ENCODE measurements around the gene LGI1.

Gene LGI1

GRCh38 chr10:93757801-93758507 lies at the start of gene LGI1:
Gene LGI1 (plus strand): TSS chr10:93757936. CDS start chr10:93758145, 209 bp downstream.
- peak; percentile 76 for DNase-seq (ENCODE audit: low read depth, low spot score)

GRCh38 chr10:93710333-93710909 lies 47.3 kb upstream of the LGI1 start:
- no peak for DNase-seq (ENCODE audit: low read depth, low spot score)

DNA sequence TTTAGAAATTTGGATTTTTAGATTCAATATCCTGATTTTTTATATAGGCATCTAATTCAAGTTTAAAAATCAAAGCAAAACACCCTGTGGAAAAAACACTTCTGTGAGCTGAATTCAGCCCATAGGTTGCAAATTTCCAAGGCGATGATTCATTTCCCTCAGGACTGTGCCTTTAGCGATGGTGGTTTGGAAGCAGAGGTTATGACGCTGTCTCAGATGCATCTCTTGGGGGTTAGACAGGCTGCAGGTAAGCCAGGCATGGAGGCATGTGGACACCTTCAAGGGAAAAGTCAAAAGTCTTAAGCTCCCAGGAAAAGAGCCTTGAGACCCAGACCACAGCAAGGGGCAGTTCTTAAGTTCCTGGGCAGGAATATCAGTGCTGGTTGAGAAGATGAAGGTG lies 45.8 kb upstream of the LGI1 start:
- DNase-seq (ENCODE audit: low read depth, low spot score): no peak

GRCh38 chr10:93712593-93712992 lies 45.1 kb upstream of the LGI1 start:
- no peak for DNase-seq (ENCODE audit: low read depth, low spot score)

DNA sequence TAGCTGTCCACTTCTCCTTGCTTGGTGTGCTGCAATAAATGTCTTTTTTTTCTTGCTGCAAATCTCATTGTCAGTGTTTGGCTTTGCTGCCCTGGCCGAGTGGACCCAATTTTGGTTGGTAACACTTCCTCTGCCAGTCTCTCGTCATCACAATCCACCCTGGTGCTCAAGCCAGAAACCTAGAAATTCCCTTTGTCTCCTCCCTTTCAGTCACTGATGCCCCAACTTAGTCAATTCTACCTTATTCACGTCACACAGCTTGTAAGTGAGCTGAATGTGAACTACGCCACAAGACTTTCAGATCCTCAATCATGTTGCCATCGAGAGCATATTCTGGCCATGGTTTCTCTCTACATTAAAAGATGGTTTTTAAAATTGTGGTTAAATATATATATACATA lies 42.4 kb upstream of the LGI1 start:
- no peak for DNase-seq (ENCODE audit: low read depth, low spot score)

DNA sequence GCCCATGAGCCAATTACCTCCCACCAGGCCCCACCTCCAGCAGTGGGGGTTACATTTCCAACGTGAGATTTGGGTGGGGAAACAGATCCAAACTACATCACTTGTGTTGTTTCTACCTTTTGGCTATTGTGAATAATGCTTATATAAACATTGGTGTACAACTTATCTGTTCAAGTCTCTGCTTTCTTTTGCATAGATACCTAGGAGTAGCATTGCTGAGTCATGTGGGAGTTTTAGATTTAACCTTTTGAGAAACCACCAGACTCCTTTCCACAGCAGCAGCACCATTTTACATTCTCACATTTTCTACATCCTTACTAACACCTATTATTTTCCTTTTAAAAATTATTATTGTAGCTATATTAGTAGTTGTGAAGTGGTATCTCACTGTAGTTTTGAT lies 41.0 kb upstream of the LGI1 start:
- DNase-seq (ENCODE audit: low read depth, low spot score): no peak

DNA sequence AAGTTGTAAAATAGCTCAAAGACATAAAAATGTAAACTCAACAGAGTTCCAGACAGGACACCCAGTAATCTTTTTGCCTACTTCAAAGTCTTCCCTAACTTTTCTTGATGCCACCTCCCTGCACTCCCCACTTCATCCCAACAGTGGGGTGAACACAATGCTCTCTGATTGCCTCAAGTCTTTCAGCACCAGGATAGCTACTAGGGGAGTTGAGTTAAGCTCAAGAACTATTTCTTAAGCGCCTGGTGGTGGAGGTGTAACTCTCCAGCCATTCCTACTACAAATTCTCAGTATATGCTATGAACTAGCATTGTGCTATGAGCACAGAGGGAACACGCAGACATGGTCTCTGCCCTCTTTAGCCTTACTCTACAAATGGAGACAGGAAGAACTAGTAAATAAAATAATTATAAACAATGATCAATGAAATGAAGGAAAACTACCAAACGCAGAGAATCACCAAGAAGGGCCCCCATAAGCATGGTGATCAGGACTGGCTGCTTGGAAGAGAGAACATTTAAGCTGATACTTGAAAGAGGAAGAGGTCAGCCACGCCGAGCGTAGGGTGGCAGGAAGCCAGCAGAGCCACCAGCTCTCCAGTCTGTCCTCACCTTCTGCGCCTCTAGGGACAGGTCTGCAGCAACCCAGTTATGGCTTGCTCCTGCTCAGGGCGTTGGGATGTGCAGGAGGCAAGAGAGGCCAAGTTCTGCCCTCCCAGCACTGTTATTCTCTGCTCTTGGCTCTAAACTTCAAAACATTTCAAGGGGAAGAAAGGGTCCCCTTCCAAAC lies 38.6 kb upstream of the LGI1 start:
- DNase-seq (ENCODE audit: low read depth, low spot score): no peak

DNA sequence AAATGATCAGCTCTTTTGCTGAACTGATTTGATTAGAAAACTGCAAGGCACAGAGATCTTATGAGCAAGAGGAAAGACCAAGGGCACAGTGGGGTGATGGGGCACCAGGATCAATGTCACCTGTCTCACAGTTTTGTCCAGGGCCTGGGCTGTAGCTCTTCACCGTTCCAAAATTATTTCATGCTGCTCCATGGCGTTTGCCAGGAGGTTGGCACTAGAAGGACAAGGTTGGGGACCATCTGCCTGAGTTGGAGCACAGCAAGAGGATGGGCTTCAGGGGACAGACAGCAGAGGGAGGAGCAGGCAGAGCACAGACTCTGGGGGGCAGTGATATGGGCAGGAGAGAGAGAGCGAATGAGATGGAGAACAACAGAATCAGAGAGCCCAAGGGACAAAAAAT lies 37.8 kb upstream of the LGI1 start:
- DNase-seq (ENCODE audit: low read depth, low spot score): no peak

- no peak for DNase-seq (ENCODE audit: low read depth, low spot score)
Observed at GRCh38 chr10:93722550-93722949, 35.2 kb upstream of the LGI1 start.

GRCh38 chr10:93723153-93723552 lies 34.6 kb upstream of the LGI1 start:
- no peak for DNase-seq (ENCODE audit: low read depth, low spot score)

GRCh38 chr10:93726024-93726423 lies 31.7 kb upstream of the LGI1 start:
- DNase-seq (ENCODE audit: low read depth, low spot score): no peak

DNA sequence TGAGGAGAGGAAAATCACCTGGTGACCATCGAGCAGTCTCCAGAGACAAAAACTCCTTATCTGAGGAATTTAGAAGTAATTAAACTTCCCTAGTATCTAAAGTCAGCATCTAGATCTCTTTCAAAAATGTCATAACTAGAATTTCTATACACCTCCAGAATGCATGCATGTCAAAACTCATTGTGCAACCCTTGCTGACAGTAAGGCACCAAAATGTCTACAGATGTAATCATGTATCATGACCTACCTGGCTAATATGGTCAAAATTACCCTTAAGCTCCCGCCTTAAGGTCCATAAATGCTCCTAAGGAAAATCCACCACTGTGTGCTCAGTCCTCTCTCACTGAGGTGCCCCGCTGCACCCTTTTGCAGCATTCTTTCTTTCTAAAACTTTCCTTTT lies 16.4 kb upstream of the LGI1 start:
- DNase-seq (ENCODE audit: low read depth, low spot score): no peak

- DNase-seq (ENCODE audit: low read depth, low spot score): no peak
Observed at GRCh38 chr10:93742633-93743349, 14.9 kb upstream of the LGI1 start.

DNA sequence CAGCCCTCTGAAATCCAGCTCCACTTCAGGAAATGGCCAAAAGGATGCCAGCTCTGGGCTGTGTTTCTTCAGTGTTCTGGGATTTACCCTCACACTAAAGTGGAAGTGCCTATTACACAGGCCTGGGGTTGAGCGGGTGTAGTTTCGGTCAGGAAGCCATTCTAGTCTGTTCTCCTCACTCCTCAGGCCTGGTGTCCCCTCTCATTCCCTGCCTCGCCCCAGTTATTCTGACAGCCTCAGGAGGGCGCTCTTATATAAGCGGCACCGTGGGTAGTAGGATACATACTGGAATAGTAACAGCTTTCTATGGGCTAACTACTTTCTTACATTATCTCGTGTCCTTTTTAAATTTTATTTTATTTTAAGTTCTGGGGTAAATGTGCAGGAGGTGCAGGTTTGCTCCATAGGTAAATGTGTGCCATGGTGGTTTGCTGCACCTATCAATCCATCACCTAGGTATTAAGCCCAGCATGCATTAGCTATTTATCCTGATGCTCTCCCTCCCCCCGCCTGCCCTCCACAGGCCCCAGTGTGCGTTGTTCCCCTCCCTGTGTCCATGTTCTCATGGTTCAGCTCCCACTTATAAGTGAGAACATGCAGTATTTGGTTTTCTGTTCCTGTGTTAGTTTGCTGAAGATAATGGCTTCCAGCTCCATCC lies 12.2 kb upstream of the LGI1 start:
- DNase-seq (ENCODE audit: low read depth, low spot score): peak; percentile 78

DNA sequence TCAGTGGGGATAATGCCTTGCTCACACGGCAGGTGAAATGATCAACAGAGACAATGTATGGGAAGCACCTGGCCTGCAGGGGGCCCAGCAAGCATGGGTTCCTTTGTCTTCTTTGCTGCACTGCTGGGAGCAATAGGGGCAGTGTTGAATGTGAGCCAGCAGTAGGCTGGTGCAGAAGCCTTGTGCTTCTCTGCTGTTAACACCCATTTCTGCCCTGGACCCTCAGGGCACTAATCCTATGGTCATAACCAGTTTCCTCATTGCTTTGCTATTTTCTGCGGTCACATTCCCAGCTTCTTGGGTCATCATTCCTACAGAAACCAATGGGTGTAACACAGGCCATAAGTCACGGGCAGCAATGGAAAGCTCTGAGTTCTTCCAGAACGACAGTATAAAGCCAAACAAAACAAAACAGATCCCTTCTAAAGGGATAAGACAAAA lies 10.9 kb upstream of the LGI1 start:
- DNase-seq (ENCODE audit: low read depth, low spot score): peak; percentile 93

DNA sequence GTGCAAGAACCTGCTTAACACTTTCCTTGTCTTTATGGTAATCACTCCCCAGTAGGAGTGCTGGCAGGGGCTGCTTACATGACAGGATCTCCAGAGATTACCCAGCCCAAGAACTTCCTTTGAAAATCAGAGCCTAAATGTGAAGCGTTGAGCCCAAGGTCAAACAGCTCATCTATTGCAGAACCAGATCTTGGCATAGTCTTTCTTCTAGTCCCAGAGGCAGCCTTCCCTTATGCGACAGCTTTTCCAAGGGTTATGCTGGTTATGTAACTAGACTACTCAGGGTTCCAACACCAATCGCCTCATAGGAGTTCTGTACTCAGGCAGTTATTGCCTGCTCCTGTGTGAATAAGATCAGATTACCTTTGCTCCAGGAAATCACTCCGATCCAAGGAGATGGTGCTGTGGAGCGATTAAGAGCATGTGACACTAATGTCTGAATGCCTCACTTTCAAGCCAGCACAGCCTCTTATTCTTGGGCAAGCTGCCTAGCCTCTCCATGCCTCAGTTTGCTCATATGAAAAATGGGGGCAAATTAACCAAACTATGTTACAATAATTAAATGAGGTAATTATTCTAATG lies 8.4 kb upstream of the LGI1 start:
- peak; percentile 79 for DNase-seq (ENCODE audit: low read depth, low spot score)

GRCh38 chr10:93751124-93751523 lies 6.6 kb upstream of the LGI1 start:
- DNase-seq (ENCODE audit: low read depth, low spot score): peak; percentile 61

GRCh38 chr10:93751832-93752231 lies 5.9 kb upstream of the LGI1 start:
- peak; percentile 55 for DNase-seq (ENCODE audit: low read depth, low spot score)

DNA sequence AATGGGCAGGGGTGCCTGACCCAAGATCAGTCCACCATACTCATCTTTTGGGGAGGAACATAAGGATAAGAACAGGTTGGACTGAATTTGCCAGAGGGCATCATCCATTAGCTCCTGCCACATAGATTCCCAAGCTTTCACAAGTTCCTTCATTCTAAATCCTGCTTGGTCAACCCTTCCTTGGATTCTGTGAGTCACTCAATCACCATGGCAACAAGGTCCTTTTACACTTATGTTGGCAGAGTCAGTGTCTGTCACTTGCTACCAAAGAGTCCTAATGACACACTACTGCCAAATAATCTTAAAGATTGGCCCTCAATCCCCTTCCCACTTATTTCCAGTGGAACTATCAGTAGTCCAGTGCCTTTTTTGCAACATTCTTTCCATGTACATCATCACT lies 5.0 kb upstream of the LGI1 start:
- peak; percentile 55 for DNase-seq (ENCODE audit: low read depth, low spot score)

DNA sequence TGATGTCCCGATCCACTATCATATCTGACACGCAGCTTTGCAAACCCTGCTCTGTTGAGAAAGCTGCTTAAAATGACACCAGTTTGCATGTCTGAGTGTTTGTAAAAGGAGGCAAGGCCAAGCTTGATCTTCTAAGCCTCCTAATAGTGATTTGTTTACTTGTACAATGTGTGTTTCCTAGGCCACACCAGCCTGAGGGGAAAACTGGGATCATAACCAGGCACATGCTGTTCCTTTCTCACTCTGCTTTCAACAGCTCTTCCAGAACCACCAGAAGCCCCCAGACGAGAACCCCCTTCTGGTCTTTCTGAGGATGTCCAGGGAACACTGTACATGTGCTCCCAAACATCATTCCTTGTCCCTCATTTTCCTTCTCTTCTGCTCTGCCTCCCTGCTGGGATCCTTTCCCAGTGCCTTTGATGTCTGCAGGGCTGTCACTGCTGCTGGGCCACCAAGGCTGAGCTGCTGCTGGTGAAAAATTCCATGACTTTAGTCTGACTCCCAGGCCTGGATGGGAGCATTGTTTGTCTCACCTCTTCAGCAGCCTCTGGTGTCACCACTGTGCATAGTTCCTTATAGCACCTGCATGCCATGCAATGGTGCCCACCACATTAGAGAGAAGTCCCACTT lies 4.0 kb upstream of the LGI1 start:
- peak; percentile 74 for DNase-seq (ENCODE audit: low read depth, low spot score)

DNA sequence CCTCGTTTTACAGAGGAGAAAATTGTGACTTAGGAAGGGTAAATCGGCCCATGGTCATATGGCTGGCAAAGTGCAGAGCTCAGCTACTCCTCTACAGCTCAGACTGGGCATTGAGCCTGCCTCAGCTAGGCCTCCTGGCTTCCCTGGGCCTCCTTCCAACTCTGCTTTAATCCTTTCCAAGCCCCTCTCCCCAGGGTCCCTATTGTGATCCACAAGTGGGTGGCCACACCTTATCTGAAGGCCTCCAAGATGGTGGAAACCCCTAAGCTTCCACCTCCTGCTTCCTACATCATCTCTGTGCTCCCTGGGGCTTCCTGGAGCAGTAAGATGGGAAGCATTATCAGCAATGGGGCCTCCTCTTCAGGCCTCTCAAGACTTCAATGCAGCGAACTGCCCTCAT lies 3.0 kb upstream of the LGI1 start:
- DNase-seq (ENCODE audit: low read depth, low spot score): no peak

All from ELF-1 (cell line).